Measurements from ENCODE around the gene HOXD8. TPM values are rescaled to one million over a fixed set of nuclear protein-coding genes. Genes with fewer than 3 reads are reported as not detected.

HOXD8 gene
- total and polyA plus RNA-seq, 10 of the 15 experiments (the other 5 are each of a cell fraction or from before 2014, with no cell fraction given), result not detected

GRCh38 chr2:176129813-176130146 is 275 bp downstream of the HOXD8 start:
- Histone ChIP-seq H4K20me1 (ENCODE audit: control insufficient read depth, insufficient read depth) (no peaks in the 10 kb centered on the region), H3K4me2 (ENCODE audit: control insufficient read depth, insufficient read depth) (no peak overlapping the region), H3K27me3 (replicated peaks in 1 of 2; ENCODE audit: control insufficient read depth in 2 of 2, insufficient read depth in 2 of 2, low read length in 1 of 2) (peaks cover 9 to 32% of the 10 kb centered on the region in 2 experiments), H3K4me1 (ENCODE audit: control insufficient read depth, insufficient read depth, low read length) (no peaks in the 10 kb centered on the region), H3K9ac (ENCODE audit: control insufficient read depth, insufficient read depth, low read length) (no peak overlapping the region), H3K27ac (ENCODE audit: control insufficient read depth, insufficient read depth) (no peak overlapping the region), H2AFZ (ENCODE audit: control insufficient read depth, low read depth, low read length) (no peak overlapping the region), H3K4me3 (no peak overlapping the region), H3K9me3 (replicated peaks; ENCODE audit: control insufficient read depth, insufficient read depth, low read length) (peaks cover 1% of the 10 kb centered on the region; the same call in 2 of the 3 replicates), H3K36me3 (ENCODE audit: control insufficient read depth in 2 of 2, insufficient read depth in 2 of 2, low read length in 1 of 2) (no peaks in the 10 kb centered on the region), H3K79me2 (ENCODE audit: control insufficient read depth, insufficient read depth, low read length) (no peaks in the 10 kb centered on the region)
- WGBS (ENCODE audit: insufficient coverage, insufficient replicate concordance, low lambda C conversion rate, missing lambda C conversion rate), result 91% methylated on average over 24 of the region's 43 CpGs
- FAIRE-seq (no peak), DNase-seq (ENCODE audit: low read depth, low spot score) (no peak), ATAC-seq (no peak)
- ChIA-PET RAD21 (ENCODE audit: unreplicated experiment) (no interaction called here), SMC1A (ENCODE audit: uncharacterized antibody, unreplicated experiment) (no interaction called here), POLR2A (no interaction called here), CTCF (no interaction called here)
- no TSS peak for BruUV-seq (replicated peaks)
- in situ Hi-C loops (cut with MboI) (loop anchor here (5.0 to 25.0 kb wide), 4 partner anchors 508 to 1208 kb away; no protein-coding TSS in a partner anchor), intact Hi-C loops (cut with micrococcal nuclease; ENCODE audit: unreplicated experiment) (loop anchor here (5.0 kb wide), 2 partner anchors 688 to 1033 kb away; no protein-coding TSS in a partner anchor)
- no peak for TF ChIP-seq SRF (IDR thresholded peaks at IDR 0.05; ENCODE audit: low read depth in 2 of 2, low read length in 2 of 2)
- TF ChIP-seq SIN3A (IDR thresholded peaks at IDR 0.05; ENCODE audit: low read depth, low read length), result no peak

- H3K4me2 ChIP-seq (ENCODE audit: control insufficient read depth, insufficient read depth), result no peak overlapping the region
- no peaks in the 10 kb centered on the region for H4K20me1 ChIP-seq (ENCODE audit: control insufficient read depth, insufficient read depth)
- ChIA-PET SMC1A (ENCODE audit: uncharacterized antibody, unreplicated experiment) (interaction anchor here (1.1 to 2.0 kb wide), 3 partner anchors 10 to 1018 kb away, joined by 5 to 9 read pairs (median 7); no protein-coding TSS in a partner anchor), POLR2A (interaction anchor here (0.5 kb wide), 1 partner anchor 1163 kb away, joined by 5 read pairs; no protein-coding TSS in a partner anchor), RAD21 (ENCODE audit: unreplicated experiment) (interaction anchor here (2.4 kb wide), 1 partner anchor 1019 kb away, joined by 7 read pairs; no protein-coding TSS in a partner anchor), CTCF (interaction anchor here (0.6 to 3.4 kb wide), 6 partner anchors 19 to 1017 kb away, joined by 5 to 36 read pairs (median 8); no protein-coding TSS in a partner anchor)
- H2AFZ ChIP-seq (ENCODE audit: control insufficient read depth, low read depth, low read length), result no peak overlapping the region
- ATAC-seq (no peak), DNase-seq (ENCODE audit: low read depth, low spot score) (no peak), FAIRE-seq (no peak)
- no peak for TF ChIP-seq IKZF1 (conservative IDR thresholded peaks at IDR 0.05)
- peak; percentile 72 for TF ChIP-seq SUZ12 (IDR thresholded peaks at IDR 0.05; ENCODE audit: unreplicated experiment)
- no peak for TF ChIP-seq RUNX3 (IDR thresholded peaks at IDR 0.05; ENCODE audit: low read length)
- no peak for TF ChIP-seq RAD51 (IDR thresholded peaks at IDR 0.05)
- in situ Hi-C loops (cut with MboI) (loop anchor here (25.0 kb wide), 1 partner anchor 1207 kb away; no protein-coding TSS in a partner anchor), intact Hi-C loops (cut with micrococcal nuclease; ENCODE audit: unreplicated experiment) (no loop called here)
- H3K9ac ChIP-seq (ENCODE audit: control insufficient read depth, insufficient read depth, low read length), result no peak overlapping the region
- 74% methylated on average over 65 of the region's 100 CpGs for WGBS (ENCODE audit: insufficient coverage, insufficient replicate concordance, low lambda C conversion rate, missing lambda C conversion rate)
- no peak overlapping the region for H3K27ac ChIP-seq (ENCODE audit: control insufficient read depth, insufficient read depth)
- no peaks in the 10 kb centered on the region for H3K4me1 ChIP-seq (ENCODE audit: control insufficient read depth, insufficient read depth, low read length)
- no peaks in the 10 kb centered on the region for H3K79me2 ChIP-seq (ENCODE audit: control insufficient read depth, insufficient read depth, low read length)
- BruUV-seq (replicated peaks), result no TSS peak
- H3K9me3 ChIP-seq (replicated peaks; ENCODE audit: control insufficient read depth, insufficient read depth, low read length), result peaks cover 1% of the 10 kb centered on the region; the same call in 2 of the 3 replicates
- H3K27me3 ChIP-seq (replicated peaks in 1 of 2; ENCODE audit: control insufficient read depth in 2 of 2, insufficient read depth in 2 of 2, low read length in 1 of 2), result peaks cover 10 to 32% of the 10 kb centered on the region in 2 experiments
- H3K36me3 ChIP-seq (ENCODE audit: control insufficient read depth in 2 of 2, insufficient read depth in 2 of 2, low read length in 1 of 2), result no peaks in the 10 kb centered on the region
- no peak overlapping the region for H3K4me3 ChIP-seq
These were observed 847 bp downstream of the HOXD8 start for GRCh38 chr2:176130147-176130956.
